GM19463 (cell line): ENCODE data around the gene RAP1GAP.
"Not testable (repeated sequence)": the region's sequence is repeated elsewhere in the genome, so short reads cannot be mapped to it uniquely, and the experiment has no call there.

Source experiments
- ATAC-seq: cut with Tn5 transposase; IDR thresholded peaks from one replicate; pipeline ENCODE4 v1.9.1; 2021; ENCODE audit warnings: mild to moderate bottlenecking, moderate library complexity; ENCODE audit not compliant: unreplicated experiment

RAP1GAP gene

DNA sequence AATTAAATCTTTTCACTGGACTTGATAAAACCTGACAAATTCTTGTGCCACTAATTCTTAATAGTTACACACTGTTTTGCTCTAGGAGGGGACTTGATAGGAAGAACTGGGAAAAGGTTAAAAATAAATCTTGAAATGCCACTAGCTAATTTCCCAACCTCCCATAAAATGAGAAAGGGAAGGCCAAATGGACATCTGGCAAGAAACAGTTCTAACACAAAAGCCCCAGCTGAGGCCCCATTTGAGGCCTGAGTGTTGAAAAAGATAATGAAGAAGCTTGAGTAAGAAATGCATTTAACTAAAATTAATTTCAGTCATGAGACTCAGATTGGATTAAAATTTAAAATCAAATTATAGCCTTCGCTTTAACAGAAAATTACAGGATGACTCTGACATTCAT is 11.2 kb upstream of the RAP1GAP start:
- ATAC-seq, result no peak

GRCh38 chr1:21677168-21677567 is 8.0 kb upstream of the RAP1GAP start:
- ATAC-seq, result no peak

- no peak for ATAC-seq
Observed at GRCh38 chr1:21674957-21675356, 5.8 kb upstream of the RAP1GAP start.

DNA sequence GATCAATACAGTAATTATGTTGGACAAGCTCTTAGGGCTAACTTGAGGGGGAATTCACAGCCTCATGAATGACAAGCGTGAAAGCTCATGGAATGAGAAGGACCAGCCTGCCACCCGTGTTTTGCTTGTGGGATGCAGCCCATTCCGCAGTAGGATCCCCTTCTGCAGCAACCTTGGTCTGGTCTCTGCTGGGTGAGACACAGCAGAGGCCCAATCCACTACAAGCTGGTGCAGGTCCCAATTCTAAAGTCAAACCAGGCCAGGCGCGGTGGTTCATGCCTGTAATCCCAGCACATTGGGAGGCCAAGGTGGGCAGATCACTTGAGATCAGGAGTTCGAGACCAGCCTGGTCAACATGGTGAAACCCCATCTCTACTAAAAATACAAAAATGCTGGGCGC is 4.7 kb upstream of the RAP1GAP start:
- not testable (repeated sequence) for ATAC-seq

- ATAC-seq, result no peak
Observed at GRCh38 chr1:21673277-21673780, 4.2 kb upstream of the RAP1GAP start.

DNA sequence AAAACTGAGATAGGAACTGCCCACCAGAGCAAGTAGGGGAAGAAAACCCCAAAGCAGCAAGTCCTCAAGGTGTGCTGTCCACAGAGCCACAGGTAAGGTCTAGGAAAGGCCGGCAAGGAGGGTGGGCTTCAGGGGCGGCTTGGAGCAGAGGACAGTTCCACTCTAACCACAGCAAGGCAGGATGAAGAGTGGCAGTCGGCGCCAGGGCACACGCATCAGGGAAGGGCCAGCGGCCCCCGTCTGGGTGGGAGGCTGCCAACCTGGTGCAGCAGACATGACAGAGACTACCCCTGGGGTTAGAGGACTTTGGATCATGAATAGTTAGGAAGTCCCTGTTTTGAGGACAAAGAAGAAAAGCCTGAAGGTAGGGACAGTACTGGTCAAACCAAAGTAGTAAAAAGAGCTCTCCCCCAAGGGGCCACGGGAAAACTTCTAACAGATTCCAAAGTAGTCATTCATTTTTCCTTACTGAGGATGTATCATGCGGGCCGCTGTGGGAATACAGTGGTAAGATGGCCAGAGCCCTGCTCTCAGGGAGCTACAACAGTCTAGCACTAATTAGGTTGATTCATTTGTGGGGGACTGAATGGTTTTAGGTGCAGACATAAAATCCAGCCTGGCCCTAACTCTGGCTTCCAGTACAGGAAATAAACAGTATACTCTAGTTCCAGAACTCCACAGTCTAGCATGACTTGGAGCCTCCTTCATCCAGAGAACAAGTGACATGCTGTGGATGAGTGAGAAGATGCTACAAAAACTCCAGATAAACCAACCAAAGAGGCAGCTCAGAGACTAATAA is 3.5 kb upstream of the RAP1GAP start:
- ATAC-seq, result no peak

DNA sequence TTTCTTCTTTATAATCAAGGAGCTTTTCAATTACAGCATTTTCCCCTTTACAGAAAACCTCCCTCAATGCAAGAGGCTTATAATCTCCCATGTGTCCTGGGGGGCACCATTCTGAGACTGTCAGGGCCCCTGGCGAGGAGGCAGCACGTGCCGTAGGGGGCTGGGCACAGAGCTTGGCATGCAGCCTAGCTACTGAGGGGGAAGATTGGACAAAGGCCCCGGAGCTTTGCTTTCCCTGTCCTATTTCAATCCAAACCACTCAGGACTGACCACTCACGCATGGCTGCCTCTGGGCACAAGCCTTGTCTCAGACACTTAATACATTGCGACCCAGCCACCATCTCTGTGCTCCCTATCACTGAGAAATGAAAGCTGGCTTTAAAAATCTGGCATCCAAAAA is 2.8 kb upstream of the RAP1GAP start:
- no peak for ATAC-seq

DNA sequence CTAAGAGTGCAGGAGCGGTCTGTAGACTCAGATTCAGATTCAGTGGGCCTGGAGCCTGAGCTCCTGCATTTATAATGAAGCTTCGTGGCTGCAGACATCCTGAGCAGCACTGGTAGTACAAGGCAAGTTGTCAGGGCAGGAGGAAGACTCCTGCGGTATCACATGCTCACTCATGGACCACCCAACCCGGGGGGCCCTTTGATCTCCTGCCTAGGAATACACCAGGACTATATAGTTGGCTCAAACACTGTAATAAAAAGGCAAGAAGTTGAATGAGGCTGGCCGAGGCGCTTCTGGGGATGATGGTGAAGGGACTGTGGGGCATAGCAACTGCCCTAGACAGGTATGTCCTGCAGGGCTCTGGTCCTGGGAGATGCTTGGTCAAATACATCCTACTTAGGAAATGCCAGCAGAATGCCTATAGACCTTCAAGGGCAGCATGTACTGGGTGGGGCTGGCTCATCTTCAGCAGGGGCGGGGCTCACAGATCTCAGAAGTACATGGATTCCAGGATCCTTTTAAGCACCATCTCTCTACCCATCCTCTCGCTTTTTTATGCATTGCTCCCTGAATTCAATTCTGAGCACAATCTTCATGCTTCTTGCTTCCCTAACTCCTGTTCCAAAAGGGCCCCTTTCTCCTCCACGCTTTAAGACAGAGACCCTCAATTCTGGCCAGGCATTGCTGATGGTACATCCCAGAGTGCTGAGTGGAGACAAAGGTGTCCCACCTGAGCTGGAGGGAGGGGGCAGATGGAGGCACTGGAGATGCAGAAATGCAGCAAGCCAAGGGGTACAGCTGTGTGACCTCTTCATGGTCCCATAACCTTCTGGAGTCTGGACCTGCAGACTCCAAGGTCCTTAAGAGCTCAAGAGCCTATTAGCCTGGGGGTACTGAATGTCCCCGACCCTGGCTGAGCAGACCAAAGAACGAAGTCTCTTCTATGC is 2.1 kb upstream of the RAP1GAP start:
- no peak for ATAC-seq

DNA sequence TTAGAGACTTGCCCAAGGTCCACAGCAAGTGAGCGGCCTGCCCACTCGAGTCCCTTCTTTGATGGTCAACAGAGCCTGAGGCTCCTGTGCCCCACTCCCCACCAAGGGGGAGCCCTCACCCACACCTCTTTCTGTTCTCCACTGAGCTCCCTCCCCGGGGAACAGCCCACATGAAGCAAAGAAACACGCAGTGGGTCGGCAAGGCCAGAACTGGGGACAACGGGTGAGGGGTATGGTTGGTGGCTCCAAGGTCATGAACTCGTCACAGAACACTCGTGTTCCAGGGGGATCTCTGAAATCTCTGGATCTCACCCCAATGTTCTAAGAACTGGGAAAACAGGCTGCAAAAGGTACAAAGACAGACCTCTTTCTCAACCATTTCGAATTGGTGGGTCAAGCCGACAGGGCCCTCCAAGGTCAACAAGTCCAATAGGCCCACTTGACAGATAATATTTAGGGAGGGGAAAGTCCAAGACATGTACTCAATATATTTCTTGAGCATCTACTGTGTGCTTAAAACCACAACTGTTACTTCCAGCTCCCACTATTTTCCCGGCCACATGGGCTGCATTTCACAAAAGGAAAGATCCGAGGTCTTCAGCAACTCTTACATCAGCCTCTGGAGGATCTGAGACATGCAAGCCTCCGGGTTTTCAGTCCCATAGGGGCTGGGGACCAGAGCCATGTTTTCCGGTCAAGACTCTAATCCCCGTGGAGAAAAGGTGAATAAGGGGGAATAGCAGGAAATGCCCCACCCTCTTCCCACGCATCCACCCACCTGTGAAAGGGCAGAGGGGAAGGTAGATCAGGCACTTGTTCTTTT is 1.1 kb upstream of the RAP1GAP start:
- ATAC-seq, result no peak

GRCh38 chr1:21668951-21669257 is 253 bp downstream of the RAP1GAP start:
- no peak for ATAC-seq

DNA sequence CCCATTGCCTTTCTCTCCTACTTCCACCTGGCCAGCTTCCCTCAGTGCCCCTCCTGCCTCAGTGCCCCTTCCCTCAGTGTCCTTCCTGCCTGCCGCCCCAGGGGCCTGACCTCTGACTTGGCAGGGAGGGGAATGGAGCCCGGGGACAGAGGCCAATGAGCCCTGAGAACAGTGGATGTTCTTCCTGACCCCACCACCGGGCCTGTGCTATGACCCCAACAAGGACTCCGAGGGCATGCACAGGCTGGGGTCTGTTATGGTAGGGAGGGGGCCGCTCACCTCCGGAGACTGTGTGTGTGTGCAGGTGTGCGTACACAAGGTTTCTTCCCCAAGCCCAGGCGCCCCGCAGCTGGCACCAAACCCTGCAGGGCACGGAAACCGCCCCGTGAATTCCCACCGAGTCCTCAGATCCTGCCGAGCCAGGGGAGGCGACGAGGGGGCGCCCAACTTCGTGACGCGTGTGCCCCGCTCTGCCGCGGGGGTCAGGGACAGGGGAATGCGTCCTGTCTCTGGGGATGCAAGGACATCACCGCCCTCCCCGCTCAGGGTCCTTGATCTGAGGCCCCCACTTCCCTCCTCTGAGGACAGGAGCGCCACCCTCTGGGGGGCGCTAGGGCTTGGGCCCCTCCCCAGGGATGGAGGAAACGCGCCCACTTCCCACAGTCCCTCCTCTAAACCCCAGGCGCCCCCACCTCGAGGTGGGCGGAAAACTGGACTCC is 766 bp downstream of the RAP1GAP start:
- ATAC-seq, result no peak

DNA sequence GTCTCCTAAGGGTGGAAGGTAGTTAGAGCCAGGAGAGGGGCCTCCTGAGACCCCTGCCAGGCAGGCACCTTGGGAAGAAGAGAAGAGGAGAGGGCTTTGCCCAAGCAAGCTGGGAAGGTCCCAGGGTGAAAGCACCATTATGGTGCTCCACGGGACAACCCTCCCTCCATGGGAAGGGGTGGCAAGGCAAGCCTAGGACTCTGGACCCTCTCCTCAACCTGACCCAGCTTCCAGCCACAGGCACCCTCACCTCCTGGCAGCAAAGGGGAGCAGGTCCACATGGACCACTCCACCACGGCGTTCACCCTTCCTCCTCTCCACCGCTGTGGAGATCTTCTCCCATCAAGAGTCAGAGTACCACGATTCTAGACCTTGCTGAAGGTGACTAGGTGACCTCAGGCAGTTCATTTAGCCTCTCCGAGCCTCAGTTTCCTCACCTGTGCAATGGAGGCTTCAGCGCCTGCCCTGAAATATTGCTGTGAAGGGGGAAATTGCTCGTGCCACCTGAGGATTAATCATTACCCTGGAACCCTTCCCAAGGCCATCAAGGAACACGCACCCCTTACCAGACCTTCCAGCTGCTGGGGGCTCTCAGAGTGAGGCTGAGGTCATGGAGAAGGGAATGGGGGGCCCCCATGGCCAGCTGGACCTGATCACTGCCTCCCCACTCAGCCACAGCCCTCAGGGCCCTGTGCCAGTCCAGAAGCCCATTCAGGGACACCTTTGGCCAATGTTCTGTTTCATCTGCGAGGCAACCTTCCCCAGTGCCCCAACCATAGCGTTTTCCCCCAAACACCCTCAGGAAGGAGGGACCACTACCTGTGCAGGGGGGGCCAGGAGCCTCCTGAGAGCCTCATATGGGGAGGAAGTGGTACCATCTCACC is 1.6 kb downstream of the RAP1GAP start:
- no peak for ATAC-seq

- ATAC-seq, result no peak
Observed at GRCh38 chr1:21666576-21667320, 2.4 kb downstream of the RAP1GAP start.

- ATAC-seq, result no peak
Observed at GRCh38 chr1:21665711-21666575, 3.2 kb downstream of the RAP1GAP start.

- no peak for ATAC-seq
Observed at GRCh38 chr1:21664806-21665588, 4.2 kb downstream of the RAP1GAP start.

DNA sequence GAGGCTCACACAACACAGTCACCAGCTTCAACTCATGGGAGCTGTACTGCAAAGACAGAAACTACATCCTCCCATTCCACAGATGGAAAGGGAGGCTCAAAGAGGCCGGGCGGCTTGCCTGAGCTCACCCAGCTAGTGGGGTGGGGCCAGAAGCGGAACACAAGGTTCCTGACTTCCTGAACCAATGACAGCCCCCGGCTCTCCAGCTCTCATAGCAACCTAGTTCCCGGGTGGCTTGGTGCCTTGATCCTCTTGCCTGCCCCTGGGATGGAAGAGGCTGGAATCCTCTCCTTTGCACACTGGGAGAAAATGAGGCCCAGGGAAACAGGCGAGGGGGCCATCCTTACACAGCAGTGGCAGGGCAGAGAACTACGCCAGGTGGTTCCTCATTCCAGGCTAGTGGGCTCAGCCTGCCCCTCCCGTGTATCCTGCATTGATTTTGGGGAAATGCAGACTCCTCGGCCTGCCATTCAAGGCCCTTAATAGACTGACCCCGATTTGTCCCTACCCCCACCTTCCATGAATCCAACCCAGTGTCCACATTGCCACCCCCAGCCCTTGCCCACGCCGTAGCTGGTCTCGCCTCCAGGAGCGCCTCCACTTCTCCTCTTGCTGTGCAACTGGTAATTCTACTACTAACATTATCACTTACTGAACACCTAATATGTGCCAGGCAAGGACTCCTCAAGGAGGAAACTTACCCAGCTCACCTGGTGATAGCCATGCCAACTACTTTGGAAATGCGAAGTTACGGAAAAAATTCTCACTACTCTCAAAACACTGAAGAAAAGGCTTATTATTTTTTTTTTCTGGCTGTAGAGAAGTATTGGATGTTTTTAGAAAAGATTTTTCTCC is 5.0 kb downstream of the RAP1GAP start:
- ATAC-seq, result no peak
